Ureter (tissue), 1 donor: ENCODE measurements around the gene ADAMTS9. TPM values are rescaled to one million over a fixed set of nuclear protein-coding genes. Genes with fewer than 3 reads are reported as not detected.

Experiments
- DNase-seq: peaks from one replicate; pipeline ENCODE4 v3.0.0-alpha.2; 2020; ENCODE audit warnings: low spot score
- total RNA-seq: library from RNA; stranded (reverse); gene quantifications from one replicate; pipeline ENCODE4 v1.2.4, GENCODE V29; 2023
- donor health status: DM: yes; HTN: yes; CAD: no.

The ADAMTS9 gene
- total RNA-seq, 1 donor from 2014 or later: 153 TPM

GRCh38 chr3:64651741-64652241, 36.0 kb downstream of the ADAMTS9 start:
- DNase-seq: no peak

- no peak for DNase-seq
Measured at GRCh38 chr3:64651303-64651702, 36.5 kb downstream of the ADAMTS9 start.

DNA sequence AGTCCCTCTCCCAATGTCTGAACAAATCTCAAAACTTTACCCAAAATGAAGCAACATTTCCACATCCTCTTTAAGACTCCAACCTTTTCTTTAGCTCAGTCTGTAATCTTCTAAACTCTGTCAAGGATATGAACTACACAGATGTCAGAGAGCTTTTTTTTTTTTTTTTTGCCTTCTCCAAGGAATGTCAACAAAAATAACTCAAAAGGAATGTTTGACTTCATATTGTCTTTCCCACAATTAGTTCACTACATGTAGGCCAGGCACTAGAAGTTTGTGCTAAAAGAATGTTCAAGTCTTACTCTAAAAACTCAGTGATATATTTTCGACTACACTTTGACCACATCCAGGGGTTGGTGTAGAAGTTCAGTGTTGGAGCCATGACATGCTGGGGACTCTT, 37.1 kb downstream of the ADAMTS9 start:
- no peak for DNase-seq

- DNase-seq: no peak
Measured at GRCh38 chr3:64650096-64650622, 37.6 kb downstream of the ADAMTS9 start.

GRCh38 chr3:64648927-64649906, 38.6 kb downstream of the ADAMTS9 start:
- DNase-seq: no peak

DNA sequence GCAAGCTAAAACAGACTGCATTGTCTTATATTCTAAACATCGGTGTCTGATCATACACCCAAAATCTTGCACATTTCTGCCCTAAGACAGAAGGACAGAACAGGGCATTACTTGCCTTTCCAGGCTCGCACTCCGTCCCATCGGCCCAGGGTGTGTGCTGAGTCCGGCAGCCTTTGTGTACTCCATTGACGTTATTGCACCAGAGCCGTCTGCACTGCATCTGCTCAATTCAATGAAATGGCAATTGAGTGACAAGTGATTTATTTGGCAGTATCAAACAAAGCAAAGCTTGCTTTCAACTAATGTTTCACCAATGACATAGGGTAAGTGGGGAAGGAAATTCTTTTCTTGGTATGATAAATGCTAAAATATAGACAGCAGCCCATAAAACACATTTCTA, 40.0 kb downstream of the ADAMTS9 start:
- no peak for DNase-seq

GRCh38 chr3:64645243-64645642, 42.6 kb downstream of the ADAMTS9 start:
- no peak for DNase-seq

DNA sequence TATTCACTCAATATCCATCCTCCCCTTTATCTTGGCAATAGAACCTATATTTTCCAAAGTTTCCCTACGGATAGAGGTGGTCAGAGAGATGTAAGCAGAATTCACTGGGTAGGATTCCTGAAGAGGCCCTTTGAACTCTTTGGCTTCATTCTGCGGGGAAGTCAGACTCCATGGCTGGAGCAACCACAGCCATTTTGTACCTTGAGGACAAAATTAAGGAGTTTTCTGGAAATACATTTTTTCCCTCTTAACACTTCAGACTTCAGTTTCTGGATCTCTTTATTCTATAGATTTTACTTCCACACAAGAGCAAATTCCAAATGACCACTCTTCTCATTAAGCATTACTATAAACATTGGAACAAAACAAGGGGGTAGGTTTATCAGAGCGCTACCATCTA, 43.3 kb downstream of the ADAMTS9 start:
- DNase-seq: no peak

- no peak for DNase-seq
Measured at GRCh38 chr3:64642327-64643151, 45.3 kb downstream of the ADAMTS9 start.

GRCh38 chr3:64638981-64639481, 48.8 kb downstream of the ADAMTS9 start:
- no peak for DNase-seq

- no peak for DNase-seq
Measured at GRCh38 chr3:64638511-64638910, 49.3 kb downstream of the ADAMTS9 start.

- DNase-seq: no peak
Measured at GRCh38 chr3:64634417-64634816, 53.4 kb downstream of the ADAMTS9 start.

DNA sequence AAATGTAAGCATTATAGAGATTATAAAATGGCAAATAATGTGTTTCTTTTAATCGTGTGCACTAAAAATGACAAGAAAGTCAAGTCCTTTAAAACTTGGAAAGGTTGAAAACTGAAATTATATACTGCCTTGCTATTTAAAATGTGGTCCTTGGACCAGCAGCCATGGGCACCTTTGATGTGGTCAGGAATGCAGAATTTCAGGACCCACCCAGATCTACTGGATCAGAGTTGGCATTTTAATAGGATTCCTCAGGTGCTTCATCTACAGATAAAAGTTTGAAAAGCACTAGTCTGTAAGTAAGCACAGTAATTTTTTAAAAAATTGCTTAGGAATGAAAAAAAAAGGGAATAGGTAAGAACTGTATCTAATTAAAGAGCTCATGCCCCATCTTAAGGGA, 55.8 kb downstream of the ADAMTS9 start:
- no peak for DNase-seq

GRCh38 chr3:64627471-64628321, 60.1 kb downstream of the ADAMTS9 start:
- DNase-seq: no peak

DNA sequence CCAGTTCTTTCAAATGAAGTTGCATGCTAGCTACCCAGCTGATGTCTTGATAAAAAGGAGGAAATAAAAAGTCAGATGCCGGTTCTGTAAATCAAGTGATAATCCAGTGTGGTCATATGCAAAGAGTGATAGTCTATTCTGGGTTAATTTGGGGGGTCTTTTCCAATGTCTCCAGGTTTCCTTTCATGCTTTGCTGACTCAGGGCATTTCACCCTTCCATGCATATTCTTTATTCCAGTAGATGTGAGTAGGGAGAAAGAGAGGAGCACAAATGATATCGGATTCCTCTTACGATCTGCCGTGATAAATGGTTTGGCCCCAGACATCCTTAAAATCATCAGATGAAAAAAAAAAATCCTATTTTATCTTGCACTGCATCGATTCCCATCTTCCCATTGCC, 60.8 kb downstream of the ADAMTS9 start:
- no peak for DNase-seq

DNA sequence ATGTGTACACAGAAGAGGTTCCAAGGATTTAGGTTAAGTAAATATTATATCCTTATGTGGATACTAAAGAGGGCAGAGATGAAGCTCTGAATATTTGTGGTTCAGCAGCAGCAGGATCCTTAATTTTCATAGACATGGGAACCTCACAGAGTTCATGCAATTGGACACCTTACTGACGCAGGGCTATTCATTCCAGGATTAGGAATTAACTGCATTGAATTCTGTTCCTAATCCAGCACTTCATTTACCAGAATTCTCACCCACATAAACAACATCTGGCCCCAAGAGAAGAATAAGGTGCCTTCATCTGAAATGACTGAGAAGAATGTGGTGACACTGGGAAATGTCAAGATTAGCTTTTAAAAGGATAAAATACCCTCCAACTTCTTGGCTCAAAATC, 62.4 kb downstream of the ADAMTS9 start:
- no peak for DNase-seq

- no peak for DNase-seq
Measured at GRCh38 chr3:64623125-64623524, 64.7 kb downstream of the ADAMTS9 start.

DNA sequence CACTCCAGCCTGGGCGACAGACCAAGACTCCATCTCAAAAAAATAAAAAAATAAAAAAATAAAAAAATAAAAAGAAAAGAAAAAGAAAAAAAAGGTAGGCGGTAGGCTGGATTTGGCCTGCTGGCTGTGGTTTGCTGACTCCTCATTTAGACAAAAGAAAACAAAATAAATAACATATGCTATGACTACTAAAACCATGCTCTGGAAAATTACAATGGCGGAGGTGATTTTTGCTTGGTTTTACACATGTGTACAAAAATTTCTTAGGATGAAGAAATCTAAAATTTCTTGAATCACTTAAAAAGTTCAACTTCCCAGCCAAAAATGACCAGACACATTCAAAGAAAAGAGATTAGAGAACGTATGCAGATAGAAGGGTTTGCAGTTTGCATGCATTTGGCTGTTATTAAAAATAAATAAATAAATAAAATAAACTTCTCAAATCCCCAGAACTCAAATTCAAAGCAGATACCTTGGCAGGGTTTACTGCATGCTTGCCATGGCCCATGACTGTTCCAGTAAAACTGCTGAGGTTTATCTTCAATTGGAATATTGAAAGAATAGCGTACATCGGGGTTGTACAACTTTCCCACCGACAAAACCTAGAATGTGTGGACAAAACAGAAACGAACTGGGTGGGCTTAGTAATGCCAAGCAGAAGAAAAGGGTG, 65.9 kb downstream of the ADAMTS9 start:
- DNase-seq: no peak

DNA sequence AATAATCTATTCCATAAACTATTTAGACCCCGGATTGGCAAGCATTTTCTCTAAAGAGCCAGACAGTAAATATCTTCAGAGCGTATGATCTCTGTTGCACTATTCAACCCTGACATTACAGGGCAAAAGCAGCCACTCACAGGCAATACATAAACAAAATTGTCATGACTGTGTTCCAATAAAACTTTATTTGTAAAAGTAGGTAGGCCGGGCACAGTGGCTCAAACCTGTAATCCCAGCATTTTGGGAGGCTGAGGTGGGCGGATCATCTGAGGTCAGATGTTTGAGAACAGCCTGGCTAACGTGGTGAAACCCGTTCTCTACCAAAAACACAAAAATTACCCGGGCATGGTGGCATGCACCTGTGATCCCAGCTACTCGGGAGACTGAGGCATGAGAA, 66.5 kb downstream of the ADAMTS9 start:
- DNase-seq: no peak

DNA sequence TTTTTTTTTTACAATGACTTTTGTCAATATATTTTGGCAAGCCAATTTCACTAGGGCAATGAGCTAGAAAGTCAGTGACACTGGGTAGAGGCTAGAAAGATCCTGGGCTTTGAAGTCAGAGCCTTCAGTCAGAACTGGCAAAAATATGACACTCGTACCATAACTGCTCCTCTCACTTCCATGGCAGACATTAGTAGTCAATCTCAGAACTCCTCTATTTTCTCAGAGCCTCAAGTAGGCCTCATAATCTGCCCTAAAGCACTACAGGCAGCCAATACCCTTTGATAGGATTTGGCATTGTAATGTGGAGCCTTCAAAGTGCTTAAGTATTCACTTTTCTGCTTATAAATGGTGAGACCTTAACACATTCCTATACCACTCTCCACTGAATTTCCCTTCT, 67.8 kb downstream of the ADAMTS9 start:
- no peak for DNase-seq

- DNase-seq: no peak
Measured at GRCh38 chr3:64619216-64619615, 68.6 kb downstream of the ADAMTS9 start.
